Vagina (tissue), 2 donors: ENCODE results near the gene THAP8. TPM values are rescaled to one million over a fixed set of nuclear protein-coding genes. Genes with fewer than 3 reads are reported as not detected.

Experiments used
- DNase-seq, 2 donors: peaks; one replicate each; pipeline ENCODE4 v3.0.0-alpha.2; 2017; ENCODE audit errors: extremely low spot score in 2 of 2
- H3K27ac ChIP-seq: fragments of 200-600 bp; sonication (generic); one replicate; pipeline ENCODE4 v1.5.1; 2019
- H3K27me3 ChIP-seq: fragments of 200-600 bp; sonication (generic); one replicate; pipeline ENCODE4 v1.5.1; 2019
- H3K36me3 ChIP-seq, 2 donors: fragments of 200-600 bp; sonication (generic); one replicate each; pipeline ENCODE4 v1.5.1; 2017 to 2019
- H3K4me1 ChIP-seq: fragments of 200-600 bp; sonication (generic); one replicate; pipeline ENCODE4 v1.5.1; 2019
- H3K4me3 ChIP-seq, 2 donors: fragments of 200-600 bp; sonication (generic); 1 replicate in 1 of 2; 2 replicates in 1 of 2; pipeline ENCODE4 v1.5.1; 2016 to 2019
- H3K9me3 ChIP-seq: fragments of 200-600 bp; sonication (generic); one replicate; pipeline ENCODE4 v1.5.1; 2019
- CTCF ChIP-seq, 3 experiments: fragments of 450-650 bp in 2 of 3; fragments of 200-600 bp in 1 of 3; sonication (generic) in 1 of 3; IDR thresholded peaks; one replicate each; pipeline ENCODE4 v1.5.1; 2017 to 2019; ENCODE audit warnings: antibody characterized with exemption in 3 of 3, mild to moderate bottlenecking in 2 of 3, moderate library complexity in 2 of 3
- POLR2A ChIP-seq, 2 donors: fragments of 450-650 bp; IDR thresholded peaks; one replicate each; pipeline ENCODE4 v1.6.1; 2017; ENCODE audit warnings: antibody characterized with exemption in 2 of 2, mild to moderate bottlenecking in 2 of 2, moderate library complexity in 2 of 2
- POLR2AphosphoS5 ChIP-seq, 2 donors: sonication (generic); formaldehyde crosslinking; IDR thresholded peaks; one replicate each; pipeline ENCODE4 v1.9.0; 2017; ENCODE audit warnings: antibody characterized with exemption in 2 of 2, mild to moderate bottlenecking in 2 of 2, low read depth in 1 of 2; ENCODE audit not compliant: insufficient read depth in 1 of 2
- intact Hi-C: fragments of 100-400 bp; cut with DNase I; formaldehyde crosslinking; loops from one replicate; pipeline ENCODE4 v1.15.1; 2023
- total RNA-seq: library from RNA; depleted of rRNA; stranded (reverse); fragments of >200 nt; gene quantifications from one replicate; pipeline ENCODE4 v1.2.3, GENCODE V29; 2016

The THAP8 gene
- total RNA-seq, 1 donor from 2014 or later = 12.0 TPM

DNA sequence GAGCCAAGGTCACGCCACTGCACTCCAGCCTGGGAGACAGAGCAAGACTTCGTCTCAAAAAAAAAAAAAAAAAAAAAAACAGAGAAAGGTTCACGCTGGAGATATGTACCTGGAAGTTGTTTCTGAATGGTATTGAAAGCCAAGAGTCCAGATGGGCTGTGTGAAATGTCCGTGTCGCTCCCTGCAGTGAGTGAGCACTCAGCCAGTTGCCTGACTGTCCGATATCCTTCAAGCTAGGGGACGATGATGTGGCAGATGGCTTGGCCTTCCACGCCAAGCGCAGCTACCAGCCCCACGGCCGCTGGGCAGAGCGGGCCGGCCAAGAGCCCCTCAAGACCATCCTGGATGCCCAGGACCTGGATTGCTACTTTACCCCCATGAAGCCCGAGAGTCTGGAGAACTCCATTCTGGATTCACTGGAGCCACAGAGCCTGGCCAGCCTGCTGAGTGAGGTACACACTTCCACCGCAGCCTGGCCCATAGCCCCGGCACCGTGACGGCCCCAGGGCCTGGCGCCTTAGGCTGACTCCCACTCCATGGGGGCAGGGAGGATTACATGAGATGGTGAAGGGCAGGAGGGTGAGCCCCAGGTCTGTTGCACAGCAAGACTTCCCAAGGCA is 45.2 kb upstream of the THAP8 start:
- Histone ChIP-seq H3K27ac (no peak overlapping the region), H3K4me3 (no peak overlapping the region), H3K27me3 (no peaks in the 10 kb centered on the region), H3K36me3 (no peaks in the 10 kb centered on the region), H3K4me1 (peaks cover 14% of the 10 kb centered on the region), H3K9me3 (no peaks in the 10 kb centered on the region)
- DNase-seq = no peak
- intact Hi-C loops = loop anchor here (10.0 kb wide), 1 partner anchor 734 kb away; no protein-coding TSS in a partner anchor
- TF ChIP-seq POLR2A (IDR thresholded peaks at IDR 0.05) (no peak), CTCF (IDR thresholded peaks at IDR 0.05) (no peak), POLR2AphosphoS5 (IDR thresholded peaks at IDR 0.05; ENCODE audit: insufficient read depth in 1 of 2, low read depth in 1 of 2) (no peak)

- no peak for TF ChIP-seq CTCF (IDR thresholded peaks at IDR 0.05)
- TF ChIP-seq POLR2AphosphoS5 (IDR thresholded peaks at IDR 0.05; ENCODE audit: insufficient read depth in 1 of 2, low read depth in 1 of 2) = no peak
- no peak for TF ChIP-seq POLR2A (IDR thresholded peaks at IDR 0.05)
- H3K27me3 ChIP-seq = no peaks in the 10 kb centered on the region
- H3K4me1 ChIP-seq = peaks cover 14% of the 10 kb centered on the region
- H3K36me3 ChIP-seq = no peaks in the 10 kb centered on the region
- no peaks in the 10 kb centered on the region for H3K9me3 ChIP-seq
- no peak overlapping the region for H3K4me3 ChIP-seq
- intact Hi-C loops = loop anchor here (10.0 kb wide), 1 partner anchor 732 kb away; no protein-coding TSS in a partner anchor
- no peak for DNase-seq
- no peak overlapping the region for H3K27ac ChIP-seq
Measured at GRCh38 chr19:36097036-36097435, 43.0 kb upstream of the THAP8 start.

DNA sequence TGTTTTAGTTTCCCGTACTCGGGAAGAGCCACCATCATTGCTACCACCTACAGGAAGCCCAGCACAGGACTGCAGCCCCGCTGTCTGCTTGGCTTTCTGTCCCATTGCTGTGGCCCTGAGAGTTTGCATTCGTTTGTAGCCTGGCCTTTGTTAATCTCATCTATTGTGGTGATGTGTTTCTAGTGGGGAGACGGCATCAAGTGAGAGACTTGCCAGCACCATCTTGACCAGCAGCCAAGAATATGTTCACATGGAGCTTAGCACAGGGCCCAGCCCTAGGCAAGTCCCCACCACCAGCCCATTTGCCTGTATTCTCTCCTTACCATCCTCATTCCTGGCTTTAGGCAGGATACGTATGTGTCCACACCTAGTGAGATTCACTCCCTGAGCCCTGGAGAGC is 39.6 kb upstream of the THAP8 start:
- Histone ChIP-seq H3K27ac (no peak overlapping the region), H3K9me3 (no peaks in the 10 kb centered on the region), H3K4me3 (no peak overlapping the region), H3K4me1 (no peaks in the 10 kb centered on the region), H3K27me3 (no peaks in the 10 kb centered on the region), H3K36me3 (no peaks in the 10 kb centered on the region)
- no peak for TF ChIP-seq POLR2AphosphoS5 (IDR thresholded peaks at IDR 0.05; ENCODE audit: insufficient read depth in 1 of 2, low read depth in 1 of 2)
- TF ChIP-seq POLR2A (IDR thresholded peaks at IDR 0.05) = no peak
- no peak for TF ChIP-seq CTCF (IDR thresholded peaks at IDR 0.05)
- intact Hi-C loops = loop anchor here (10.0 kb wide), 1 partner anchor 729 kb away; no protein-coding TSS in a partner anchor
- DNase-seq = no peak

GRCh38 chr19:36093146-36093662 is 39.1 kb upstream of the THAP8 start:
- Histone ChIP-seq H3K4me3 (no peak overlapping the region), H3K4me1 (no peaks in the 10 kb centered on the region), H3K27ac (no peak overlapping the region), H3K27me3 (no peaks in the 10 kb centered on the region), H3K9me3 (no peaks in the 10 kb centered on the region), H3K36me3 (no peaks in the 10 kb centered on the region)
- no peak for DNase-seq
- intact Hi-C loops = loop anchor here (10.0 kb wide), 1 partner anchor 728 kb away; no protein-coding TSS in a partner anchor
- no peak for TF ChIP-seq CTCF (IDR thresholded peaks at IDR 0.05)
- TF ChIP-seq POLR2A (IDR thresholded peaks at IDR 0.05) = no peak
- no peak for TF ChIP-seq POLR2AphosphoS5 (IDR thresholded peaks at IDR 0.05; ENCODE audit: insufficient read depth in 1 of 2, low read depth in 1 of 2)

DNA sequence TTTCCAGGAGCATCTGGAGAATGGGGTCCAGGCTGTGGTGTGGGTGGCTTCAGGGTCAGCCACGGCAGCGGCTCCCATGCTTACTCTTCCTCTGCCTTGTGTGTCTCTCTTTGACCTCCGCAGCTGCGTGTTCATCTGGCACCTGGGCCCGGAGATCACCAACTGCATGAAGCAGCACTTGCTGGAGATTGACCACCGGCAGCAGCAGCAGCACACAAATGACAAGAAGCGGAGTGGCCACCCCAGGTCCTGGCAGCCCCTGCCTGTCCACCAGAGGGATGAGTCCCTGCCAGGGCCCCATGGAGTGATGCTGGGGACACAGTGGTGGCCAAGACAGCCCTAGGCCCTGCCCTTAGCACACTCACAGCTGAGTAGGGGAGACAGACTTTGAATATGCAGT is 38.5 kb upstream of the THAP8 start:
- no peaks in the 10 kb centered on the region for H3K36me3 ChIP-seq
- no peak overlapping the region for H3K4me3 ChIP-seq
- no peaks in the 10 kb centered on the region for H3K27me3 ChIP-seq
- no peak overlapping the region for H3K27ac ChIP-seq
- no peaks in the 10 kb centered on the region for H3K9me3 ChIP-seq
- TF ChIP-seq POLR2AphosphoS5 (IDR thresholded peaks at IDR 0.05; ENCODE audit: insufficient read depth in 1 of 2, low read depth in 1 of 2) = no peak
- no peak for TF ChIP-seq POLR2A (IDR thresholded peaks at IDR 0.05)
- no peak for TF ChIP-seq CTCF (IDR thresholded peaks at IDR 0.05)
- intact Hi-C loops = loop anchor here (10.0 kb wide), 1 partner anchor 728 kb away; no protein-coding TSS in a partner anchor
- DNase-seq = no peak
- no peaks in the 10 kb centered on the region for H3K4me1 ChIP-seq
